DMS53 treated with DMSO at 0.1 percent for 48 hours (cell line): ENCODE results near the gene GFOD2.
"Not testable (repeated sequence)": the region's sequence is repeated elsewhere in the genome, so short reads cannot be mapped to it uniquely, and the experiment has no call there.

ENCODE experiments used
- DNase-seq: peaks from one replicate; lab custom pipeline; 2025; ENCODE audit not compliant: unreplicated experiment; lab: John Stamatoyannopoulos, UW

The GFOD2 gene

DNA sequence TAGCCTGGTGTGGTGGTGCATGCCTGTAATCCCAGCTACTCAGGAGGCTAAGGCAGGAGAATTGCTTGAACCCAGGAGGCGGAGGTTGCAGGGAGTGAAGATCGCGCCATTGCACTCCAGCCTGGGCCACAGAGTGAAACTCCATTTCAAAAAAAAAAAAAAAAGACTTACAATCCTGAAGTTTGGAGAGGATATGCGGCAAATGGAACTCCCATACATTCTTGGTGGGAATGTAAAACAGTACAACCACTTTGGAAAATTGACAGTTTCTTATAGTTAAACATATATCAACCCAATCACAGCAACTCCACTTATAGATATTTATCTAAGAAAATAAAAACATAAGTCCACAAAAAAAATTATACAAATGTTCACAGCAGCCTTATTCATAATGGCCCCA, 11.9 kb downstream of the GFOD2 start:
- DNase-seq = no peak

DNA sequence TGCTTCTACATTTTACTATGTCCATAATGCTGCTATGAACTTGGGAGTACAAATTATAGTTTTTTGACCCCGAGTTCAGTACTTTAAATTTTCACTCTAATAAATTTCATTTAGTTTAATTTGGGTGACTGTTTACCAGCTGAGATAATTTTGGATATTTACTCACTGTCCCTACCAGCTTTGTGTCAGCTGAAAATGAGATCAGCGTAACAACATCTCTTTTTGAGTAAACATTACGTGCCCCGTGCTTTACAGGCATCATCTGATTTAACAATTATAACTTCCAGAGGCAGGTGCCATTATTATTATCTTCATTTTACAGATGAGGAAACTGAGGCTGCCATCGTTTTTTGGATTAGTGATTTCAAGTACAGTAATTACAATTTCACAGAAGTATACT, 15.0 kb downstream of the GFOD2 start:
- no peak for DNase-seq

DNA sequence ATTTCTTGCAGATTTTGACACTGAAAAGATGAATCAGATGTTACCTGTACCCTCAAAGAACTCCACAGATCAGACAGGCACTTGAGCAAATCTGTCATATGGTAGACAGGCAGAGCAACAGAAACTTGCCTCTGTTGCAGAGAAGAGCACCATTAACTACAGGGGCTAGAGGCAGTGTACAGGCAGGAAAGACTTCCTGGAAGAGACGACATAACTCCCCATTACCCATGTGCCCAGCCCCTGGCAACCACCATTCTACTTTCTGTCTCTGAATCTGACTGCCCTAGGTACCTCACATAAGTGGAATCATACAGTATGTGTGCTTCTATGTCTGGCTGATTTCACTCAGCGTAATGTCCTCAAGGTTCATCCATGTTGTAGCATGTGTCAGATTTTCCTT, 15.5 kb downstream of the GFOD2 start:
- no peak for DNase-seq

DNA sequence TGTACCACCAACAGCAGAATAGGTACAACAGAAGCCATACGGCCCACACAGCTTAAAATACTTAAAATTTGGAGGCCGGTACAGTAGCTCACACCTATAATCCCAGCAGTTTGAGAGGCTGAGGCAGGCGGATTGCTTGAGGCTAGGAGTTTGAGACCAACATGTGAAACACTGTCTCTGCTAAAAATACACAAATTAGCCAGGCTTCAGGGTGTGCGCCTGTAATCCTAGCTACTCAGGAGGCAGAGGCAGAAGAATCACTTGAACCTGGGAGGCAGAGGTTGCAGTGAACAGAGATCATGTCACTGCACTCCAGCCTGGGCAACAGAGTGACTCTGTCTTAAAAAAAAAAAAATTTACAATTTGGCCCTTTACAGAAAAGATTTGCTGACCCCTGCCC, 17.0 kb downstream of the GFOD2 start:
- DNase-seq = no peak

DNA sequence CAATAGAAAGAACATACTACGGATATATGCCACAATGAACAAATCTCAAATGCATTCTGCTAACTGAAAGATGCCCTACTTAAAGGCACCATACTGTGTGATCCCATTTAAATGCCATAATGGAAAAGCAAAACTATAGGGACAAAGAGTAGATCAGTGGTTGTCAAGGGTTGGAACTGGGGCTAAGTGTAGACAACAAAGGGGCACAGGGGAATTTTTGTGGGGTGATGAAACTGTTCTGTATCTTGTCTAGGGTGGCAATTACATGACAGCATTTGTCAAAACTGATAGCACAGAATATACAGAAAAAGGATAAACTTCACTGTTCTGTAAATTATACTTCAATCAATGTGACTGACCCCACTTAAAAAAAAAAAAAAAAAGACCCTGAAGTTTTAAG, 17.7 kb downstream of the GFOD2 start:
- DNase-seq = no peak

DNA sequence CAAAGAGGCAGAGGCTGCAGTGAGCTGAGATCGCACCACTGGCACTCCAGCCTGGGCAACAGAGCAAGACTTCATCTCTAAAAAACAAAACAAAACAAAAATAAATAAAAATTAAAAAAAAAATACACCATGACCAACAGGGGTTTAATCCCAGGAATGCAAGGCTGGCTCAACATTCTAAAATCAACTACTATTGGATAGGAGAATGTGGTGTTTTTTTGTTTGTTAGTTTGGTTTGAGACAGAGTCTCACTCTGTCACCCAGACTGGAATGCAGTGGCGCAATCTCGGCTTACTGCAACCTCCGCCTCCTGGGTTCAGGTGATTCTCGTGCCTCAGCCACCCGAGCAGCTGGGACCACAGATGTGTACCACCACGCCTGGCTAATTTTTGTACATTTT, 19.9 kb downstream of the GFOD2 start:
- DNase-seq = no peak

DNA sequence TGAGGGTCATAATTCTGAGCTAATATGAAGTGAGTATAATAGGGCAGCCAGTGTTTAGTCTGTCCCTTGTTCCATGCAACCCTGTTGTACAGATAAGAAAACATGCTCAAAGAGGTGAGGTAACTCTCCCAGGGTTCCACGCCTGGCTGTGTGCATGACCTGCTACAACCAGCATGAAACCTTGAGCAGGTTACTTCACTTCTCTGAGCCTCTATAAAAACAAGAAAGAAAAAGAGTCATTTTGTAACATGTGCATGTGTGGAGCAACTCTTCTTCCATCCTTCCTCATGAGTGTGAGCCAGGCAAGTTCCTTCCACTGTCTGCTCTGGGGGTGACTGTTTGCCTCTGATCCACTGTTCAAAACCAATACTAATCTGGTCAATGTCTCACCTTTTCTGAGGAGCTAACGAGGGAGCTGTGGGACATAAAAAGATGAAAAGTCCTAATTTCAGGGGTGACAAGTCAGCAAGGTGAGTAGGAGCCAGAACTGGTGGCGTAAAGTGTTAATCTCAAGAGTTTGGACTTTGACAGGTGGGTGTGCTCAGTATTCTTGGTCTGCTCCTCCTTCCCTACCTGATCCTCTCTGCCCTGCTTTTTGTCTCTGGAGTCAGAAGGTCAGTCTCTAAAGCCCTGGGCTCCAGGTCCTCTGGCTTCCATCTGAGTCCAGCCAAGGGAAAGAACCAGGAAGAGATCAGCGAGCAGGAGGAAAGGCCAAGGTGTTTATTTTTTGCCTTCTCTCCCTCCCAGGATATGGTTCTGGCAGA, 21.5 kb downstream of the GFOD2 start:
- DNase-seq = no peak

DNA sequence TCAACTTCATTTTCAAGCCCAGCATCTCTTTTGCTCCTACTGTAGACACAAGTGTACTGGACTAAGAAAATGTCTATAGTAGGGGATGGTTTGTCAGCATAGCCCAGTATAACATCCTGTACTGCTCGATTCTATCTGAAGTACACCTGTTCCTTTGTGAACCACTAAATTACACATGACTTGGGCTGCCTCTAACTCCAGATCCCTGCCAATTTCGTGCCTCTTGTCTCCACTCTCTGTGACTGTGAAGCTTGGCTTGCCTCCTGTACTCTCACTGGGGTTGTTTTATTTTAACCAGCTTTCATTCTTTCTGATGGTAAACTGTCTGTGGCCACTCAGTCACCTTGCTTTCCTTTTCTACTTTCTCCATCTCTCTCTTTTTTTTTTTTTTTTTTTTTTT, 24.5 kb downstream of the GFOD2 start:
- DNase-seq = no peak

DNA sequence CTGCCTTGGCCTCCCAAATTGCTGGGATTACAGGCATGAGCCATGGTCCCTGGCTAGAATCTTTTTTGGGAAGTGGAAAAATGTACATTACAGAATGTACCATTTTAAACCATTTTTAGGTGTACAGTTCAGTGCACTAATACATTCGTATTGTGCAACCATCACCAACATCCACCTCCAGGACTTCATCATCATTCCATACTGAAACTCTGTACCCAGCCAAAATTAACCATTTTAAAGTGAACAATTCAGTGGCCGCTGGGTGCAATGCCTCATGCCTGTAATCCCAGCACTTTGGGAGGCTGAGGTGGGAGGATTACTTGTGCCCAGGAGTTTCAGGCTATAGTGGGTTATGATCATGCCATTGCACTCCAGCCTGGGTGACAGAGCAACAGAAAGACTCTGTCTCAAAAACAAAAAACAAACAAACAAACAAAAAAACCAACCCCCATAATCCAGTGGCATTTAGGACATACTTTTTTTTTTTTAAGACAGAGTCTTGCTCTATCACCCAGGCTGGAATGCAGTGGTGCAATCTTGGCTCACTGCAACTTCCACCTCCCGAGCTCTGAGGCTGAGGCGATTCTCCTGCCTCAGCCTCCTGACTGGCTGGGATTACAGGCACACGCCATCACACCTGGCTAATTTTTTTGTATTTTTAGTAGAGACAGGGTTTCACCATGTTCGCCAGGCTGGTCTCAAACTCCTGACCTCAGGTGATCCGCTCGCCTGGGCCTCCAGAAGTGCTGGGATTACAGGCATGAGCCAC, 25.4 kb downstream of the GFOD2 start:
- not testable (repeated sequence) for DNase-seq

DNA sequence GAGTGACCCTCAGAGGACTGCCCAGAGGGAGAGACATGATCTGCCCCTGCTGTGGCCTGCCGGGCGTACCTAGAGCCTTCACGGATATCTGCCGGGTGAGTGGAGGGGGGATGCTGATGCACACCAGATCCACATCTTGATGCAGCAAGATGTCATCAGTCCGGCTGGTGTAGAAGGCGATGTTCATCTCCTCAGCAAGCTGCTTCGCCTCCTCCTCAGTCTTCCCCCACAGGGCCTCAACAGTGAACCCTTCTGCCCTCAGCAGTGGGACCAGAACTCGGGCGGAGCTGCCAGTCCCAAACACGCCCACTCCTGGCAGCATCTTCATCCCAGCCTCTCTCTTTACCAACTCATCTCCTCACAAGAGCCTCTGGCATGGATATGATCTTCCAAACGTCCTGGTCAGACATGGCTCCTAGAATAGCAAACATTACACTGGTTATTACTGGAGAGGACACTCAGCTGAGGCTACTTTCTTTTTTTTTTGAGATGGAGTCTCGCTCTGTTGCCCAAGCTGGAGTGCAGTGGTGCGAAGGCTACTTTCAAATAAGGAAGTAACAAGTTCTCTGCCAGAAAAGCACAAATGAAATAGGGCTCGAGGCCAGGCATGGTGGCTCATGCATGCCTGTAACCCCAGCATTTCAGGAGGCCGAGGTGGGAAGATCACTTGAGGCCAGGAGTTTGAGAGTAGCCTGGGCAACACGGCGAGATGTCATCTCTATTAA, 33.6 kb downstream of the GFOD2 start:
- DNase-seq = no peak

DNA sequence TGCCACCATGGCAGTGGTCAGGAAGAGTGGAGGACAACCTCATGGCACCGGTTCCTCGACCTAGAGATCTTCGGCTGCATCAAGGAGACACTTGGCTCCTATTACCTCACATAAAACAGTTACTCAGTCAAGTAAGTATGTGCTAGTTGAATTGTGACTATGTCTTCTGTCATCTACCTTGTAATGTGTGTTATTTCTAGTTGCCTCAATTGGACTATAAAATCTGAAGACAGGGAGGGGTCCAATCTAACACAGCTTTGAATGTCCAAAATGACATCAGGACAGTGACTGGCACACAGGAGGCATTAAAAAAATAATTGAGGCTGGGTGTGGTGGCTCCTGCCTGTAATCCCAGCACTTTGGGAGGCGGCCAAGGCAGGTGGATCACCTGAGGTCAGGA, 35.3 kb downstream of the GFOD2 start:
- no peak for DNase-seq

DNA sequence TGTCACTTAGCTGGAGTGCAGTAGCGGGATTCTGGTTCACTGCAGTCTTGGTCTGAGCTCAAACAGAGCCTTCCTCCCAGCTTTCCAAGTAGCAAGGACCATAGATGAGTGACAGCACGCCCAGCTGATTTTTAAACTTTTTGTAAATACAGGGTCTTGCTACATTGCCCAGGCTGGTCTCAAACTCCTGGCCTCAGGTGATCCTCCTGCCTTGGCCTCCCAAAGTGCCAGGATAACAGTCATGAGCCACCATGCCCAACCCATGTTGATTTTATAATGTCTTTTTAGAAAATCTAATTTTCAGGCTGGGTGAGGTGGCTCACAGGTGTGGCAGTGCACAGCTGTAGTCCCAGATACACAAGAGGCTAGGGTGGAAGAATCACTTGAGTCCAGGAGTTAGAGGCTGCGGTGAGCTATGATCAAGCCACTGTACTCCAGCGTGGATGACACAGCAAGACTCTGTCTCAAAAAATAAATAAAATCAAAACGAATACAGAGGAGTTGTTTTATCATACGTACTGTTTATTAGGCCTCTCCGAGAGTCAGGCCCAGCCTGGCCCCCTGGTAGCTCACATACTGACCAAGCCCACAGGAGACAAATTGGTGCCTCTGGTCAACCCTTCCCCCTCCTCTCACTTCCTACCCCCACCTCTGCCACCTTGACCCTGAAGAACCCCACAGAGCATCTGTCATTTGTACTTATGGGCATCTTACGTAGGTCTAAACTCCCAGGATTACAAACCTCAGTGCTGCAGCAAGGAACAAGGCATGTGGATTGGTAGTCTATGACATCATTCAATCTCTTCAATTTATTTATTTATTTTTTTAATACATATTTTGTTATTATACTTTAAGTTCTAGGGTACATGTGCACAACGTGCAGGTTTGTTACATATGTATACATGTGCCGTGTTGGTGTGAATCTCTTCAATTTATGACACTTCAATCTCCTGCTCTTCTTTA, 38.9 kb downstream of the GFOD2 start:
- no peak for DNase-seq

DNA sequence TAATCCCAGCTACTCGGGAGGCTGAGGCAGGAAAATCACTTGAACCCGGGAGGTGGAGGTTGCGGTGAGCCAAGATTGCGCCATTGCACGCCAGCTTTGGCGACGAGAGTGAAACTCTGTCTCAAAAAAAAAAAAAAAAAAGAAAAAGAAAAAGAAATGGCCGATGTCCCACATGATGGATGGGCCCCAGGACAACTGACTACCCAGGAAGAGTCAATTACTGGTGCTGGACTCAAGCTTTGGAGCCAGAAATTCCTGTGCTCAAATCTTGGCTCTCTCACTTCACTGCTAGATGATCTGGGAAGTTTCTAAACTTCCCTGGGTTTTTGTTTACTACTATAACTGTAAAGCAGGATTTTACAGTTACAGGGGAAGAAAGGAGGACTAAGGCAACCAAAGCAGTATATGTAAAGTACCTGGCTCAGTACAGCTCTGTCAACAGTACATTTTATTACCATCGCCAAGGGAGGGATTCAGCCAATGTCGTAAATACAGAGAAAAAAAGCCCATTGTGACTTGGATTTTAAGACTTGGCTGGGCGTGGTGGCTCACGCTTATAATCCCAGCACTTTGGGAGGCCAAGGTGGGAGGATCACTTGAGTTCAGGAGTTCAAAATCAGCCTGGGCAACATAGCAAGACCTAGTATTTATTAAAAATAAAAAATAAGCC, 40.6 kb downstream of the GFOD2 start:
- DNase-seq = no peak

DNA sequence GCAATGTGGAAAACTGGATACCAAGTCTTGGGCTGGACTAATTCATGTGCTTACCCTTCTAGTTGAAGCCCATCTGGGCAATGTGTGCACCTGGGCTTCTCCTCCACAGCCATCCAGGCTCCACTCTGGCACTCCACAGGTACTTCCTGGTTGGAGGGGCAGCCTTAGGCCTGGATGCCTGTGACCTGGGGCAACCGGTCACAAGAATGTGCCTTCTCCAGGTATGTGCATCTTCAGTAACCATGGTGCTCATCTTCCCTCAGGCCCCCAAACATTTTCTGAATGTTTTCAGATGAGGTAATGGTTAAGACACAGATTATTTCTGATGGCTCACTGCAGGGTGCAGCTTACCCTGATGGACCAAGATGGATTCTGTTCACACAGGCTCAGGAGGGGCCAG, 41.4 kb downstream of the GFOD2 start:
- DNase-seq = no peak

DNA sequence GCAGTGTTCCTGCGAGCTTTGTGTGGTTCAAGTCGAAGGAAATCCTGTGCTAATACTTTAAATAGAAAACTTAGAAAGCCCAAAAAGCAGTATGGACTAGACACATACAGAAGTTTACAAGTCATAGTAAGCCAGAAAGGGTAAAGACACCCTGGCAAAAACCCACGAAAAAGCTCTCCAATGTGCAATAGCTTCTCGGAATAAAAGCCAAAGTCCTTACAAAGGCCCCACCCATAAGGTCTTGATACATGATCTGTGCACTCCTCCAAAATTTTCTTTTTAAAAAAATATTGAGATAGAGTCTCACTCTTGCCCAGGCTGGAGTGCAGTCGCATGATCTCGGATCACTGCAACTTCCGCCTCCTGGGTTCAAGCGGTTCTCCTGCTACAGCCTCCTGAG, 42.2 kb downstream of the GFOD2 start:
- no peak for DNase-seq

DNA sequence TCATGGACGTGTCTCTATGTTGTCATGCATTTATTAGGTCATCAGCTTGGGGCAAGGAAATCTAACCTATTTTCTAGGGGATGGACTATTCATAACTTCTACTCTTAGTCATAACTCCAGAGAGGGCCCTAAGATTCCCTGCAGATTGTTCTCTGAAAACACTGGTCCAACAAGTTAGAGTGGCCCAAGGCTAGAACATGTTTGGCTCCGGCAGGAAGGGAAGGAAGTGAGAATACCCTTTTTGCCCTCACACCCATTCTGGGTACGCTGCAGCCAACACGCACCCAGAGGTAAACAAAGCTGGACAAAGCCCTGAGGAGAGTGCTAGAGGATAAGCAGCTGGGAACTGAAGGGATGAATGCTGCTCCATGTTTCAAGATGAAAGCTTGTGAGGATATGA, 42.6 kb downstream of the GFOD2 start:
- no peak for DNase-seq

DNA sequence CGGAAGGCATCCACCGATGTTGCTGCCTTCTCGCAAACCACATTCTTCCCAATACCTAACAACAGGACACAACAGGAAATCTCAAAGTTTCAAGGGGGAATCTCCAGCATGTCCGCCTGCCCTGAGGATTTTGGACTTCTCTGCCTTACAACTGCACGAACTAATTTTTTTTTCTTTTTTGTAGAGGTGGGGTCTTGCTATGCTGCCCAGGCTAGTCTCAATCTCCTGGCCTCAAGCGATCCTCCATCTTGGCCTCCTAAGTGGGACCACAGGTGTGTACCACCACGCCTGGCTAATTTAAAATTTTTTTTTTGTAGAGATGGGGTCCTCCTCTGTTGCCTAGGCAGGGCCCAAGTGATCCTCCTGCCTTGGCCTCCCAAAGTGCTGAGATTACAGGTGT, 43.1 kb downstream of the GFOD2 start:
- no peak for DNase-seq

DNA sequence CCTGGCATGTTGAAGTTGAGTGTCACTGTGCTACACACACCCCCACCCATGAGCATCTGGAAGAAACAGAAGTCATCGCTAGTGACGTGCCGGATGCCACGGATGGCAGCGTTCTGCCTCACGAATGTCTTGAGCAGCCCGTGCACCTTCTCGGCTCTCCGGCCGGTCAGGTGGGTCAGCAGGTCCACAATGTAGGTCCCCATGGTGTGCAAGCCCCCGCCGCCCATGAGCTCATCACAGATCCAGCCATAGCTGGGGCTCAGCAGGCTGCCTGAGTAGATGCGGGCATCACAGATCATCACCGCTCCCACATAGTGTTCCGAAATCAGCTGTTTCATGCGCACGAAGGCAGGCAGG, 43.6 kb downstream of the GFOD2 start:
- DNase-seq = no peak

DNA sequence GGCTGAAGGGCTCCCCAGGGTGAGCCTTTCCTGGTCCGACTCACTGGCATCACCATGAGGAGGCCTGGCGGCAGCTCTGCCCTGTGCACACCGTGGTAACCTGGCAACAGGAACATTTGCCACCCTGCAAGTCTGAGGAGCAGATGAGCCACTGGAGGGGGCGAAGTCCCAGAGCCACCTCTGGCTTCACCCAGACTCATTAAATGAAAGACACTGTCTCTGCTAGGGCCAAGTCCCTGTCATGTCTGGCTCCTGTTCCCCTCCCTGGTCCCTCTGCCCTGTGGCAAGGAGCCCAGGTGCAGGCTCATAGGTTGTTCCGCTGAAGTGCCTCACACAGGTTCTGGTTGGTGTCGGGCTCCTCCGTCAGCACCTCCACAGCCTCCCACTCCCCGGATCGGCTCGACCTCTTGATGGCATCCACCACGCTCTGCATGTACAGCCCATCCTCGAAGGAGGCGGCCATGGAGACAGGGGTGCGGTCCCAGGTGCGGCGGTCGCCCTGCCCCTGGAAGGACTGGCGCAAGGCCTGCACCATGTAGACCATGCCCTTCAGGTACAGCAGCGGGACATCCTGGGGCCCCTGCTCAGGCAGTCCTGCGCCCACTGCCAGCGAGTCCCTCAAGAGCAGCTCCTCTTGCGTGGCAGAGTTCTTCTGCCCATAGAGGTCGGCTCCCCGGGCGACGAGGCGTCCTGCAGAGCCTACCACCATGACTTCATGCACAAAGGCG, 44.1 kb downstream of the GFOD2 start:
- DNase-seq = no peak
